Measurements from ENCODE around the gene GLCCI1.

The GLCCI1 gene

DNA sequence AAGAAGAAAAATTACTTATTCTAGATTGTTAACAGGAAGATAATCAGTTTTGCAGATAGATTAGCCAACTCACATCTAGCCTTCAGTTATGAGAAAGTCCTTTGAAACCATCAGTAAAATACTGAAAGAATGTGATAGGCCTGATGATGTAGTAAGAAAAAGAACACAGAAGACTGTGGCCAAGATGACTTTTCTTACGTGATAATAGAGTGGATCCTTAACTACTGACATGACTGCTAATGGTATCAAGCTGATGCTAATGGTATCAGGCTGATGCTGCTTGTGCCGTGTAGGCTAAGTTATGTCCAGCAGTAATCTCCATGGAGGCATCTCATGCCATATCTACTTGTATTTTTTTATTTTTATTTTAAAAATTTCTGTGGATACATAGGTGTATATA, 114.2 kb downstream of the GLCCI1 start:
- H3K4me3 ChIP-seq (replicated peaks; ENCODE audit: insufficient read depth, low read length), result no peak overlapping the region
- no peak overlapping the region for H3K27ac ChIP-seq (replicated peaks)
- no peak for DNase-seq (ENCODE audit: low read depth in 1 of 2, low spot score in 1 of 2)
- TF ChIP-seq GABPA (IDR thresholded peaks at IDR 0.05; ENCODE audit: low read depth) (no peak), SPI1 (IDR thresholded peaks at IDR 0.05; ENCODE audit: borderline replicate concordance, low read depth) (no peak), POLR2AphosphoS5 (IDR thresholded peaks at IDR 0.05; ENCODE audit: low read depth) (no peak)
- TF ChIP-seq, protein P1, sequence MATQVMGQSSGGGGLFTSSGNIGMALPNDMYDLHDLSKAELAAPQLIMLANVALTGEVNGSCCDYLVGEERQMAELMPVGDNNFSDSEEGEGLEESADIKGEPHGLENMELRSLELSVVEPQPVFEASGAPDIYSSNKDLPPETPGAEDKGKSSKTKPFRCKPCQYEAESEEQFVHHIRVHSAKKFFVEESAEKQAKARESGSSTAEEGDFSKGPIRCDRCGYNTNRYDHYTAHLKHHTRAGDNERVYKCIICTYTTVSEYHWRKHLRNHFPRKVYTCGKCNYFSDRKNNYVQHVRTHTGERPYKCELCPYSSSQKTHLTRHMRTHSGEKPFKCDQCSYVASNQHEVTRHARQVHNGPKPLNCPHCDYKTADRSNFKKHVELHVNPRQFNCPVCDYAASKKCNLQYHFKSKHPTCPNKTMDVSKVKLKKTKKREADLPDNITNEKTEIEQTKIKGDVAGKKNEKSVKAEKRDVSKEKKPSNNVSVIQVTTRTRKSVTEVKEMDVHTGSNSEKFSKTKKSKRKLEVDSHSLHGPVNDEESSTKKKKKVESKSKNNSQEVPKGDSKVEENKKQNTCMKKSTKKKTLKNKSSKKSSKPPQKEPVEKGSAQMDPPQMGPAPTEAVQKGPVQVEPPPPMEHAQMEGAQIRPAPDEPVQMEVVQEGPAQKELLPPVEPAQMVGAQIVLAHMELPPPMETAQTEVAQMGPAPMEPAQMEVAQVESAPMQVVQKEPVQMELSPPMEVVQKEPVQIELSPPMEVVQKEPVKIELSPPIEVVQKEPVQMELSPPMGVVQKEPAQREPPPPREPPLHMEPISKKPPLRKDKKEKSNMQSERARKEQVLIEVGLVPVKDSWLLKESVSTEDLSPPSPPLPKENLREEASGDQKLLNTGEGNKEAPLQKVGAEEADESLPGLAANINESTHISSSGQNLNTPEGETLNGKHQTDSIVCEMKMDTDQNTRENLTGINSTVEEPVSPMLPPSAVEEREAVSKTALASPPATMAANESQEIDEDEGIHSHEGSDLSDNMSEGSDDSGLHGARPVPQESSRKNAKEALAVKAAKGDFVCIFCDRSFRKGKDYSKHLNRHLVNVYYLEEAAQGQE (IDR thresholded peaks at IDR 0.05; ENCODE audit: insufficient replicate concordance, low read depth), result no peak
- TF ChIP-seq, protein P2, sequence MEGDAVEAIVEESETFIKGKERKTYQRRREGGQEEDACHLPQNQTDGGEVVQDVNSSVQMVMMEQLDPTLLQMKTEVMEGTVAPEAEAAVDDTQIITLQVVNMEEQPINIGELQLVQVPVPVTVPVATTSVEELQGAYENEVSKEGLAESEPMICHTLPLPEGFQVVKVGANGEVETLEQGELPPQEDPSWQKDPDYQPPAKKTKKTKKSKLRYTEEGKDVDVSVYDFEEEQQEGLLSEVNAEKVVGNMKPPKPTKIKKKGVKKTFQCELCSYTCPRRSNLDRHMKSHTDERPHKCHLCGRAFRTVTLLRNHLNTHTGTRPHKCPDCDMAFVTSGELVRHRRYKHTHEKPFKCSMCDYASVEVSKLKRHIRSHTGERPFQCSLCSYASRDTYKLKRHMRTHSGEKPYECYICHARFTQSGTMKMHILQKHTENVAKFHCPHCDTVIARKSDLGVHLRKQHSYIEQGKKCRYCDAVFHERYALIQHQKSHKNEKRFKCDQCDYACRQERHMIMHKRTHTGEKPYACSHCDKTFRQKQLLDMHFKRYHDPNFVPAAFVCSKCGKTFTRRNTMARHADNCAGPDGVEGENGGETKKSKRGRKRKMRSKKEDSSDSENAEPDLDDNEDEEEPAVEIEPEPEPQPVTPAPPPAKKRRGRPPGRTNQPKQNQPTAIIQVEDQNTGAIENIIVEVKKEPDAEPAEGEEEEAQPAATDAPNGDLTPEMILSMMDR (IDR thresholded peaks at IDR 0.05; ENCODE audit: insufficient read depth, low read length), result no peak
- no peaks in the 10 kb centered on the region for H3K27me3 ChIP-seq (ENCODE audit: insufficient read depth, poor library complexity, severe bottlenecking)

DNA sequence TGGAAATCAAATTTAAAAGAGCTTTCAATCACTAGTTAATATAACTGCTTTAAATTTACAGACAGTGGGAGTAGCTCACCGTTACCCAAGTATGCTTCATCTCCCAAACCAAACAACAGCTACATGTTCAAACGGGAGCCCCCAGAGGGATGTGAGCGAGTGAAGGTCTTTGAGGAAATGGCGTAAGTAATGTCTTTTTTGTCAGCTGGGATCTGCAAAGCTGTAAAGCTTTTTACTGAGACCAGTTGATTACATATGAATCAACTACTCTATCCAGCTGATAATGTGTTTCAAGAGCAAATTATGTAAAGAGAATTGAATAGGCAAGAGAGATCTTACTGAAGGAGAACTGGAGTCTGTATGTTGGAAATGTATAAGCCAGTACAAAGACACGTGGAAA, 116.2 kb downstream of the GLCCI1 start:
- Histone ChIP-seq H3K4me3 (replicated peaks; ENCODE audit: insufficient read depth, low read length) (no peak overlapping the region), H3K27me3 (ENCODE audit: insufficient read depth, poor library complexity, severe bottlenecking) (no peaks in the 10 kb centered on the region), H3K27ac (replicated peaks) (no peak overlapping the region)
- TF ChIP-seq, protein P2 (IDR thresholded peaks at IDR 0.05; ENCODE audit: insufficient read depth, low read length), result no peak
- TF ChIP-seq, protein P1 (IDR thresholded peaks at IDR 0.05; ENCODE audit: insufficient replicate concordance, low read depth), result no peak
- no peak for TF ChIP-seq SPI1 (IDR thresholded peaks at IDR 0.05; ENCODE audit: borderline replicate concordance, low read depth)
- TF ChIP-seq POLR2AphosphoS5 (IDR thresholded peaks at IDR 0.05; ENCODE audit: low read depth), result no peak
- TF ChIP-seq GABPA (IDR thresholded peaks at IDR 0.05; ENCODE audit: low read depth), result no peak
- no peak for DNase-seq (ENCODE audit: low read depth in 1 of 2, low spot score in 1 of 2)

DNA sequence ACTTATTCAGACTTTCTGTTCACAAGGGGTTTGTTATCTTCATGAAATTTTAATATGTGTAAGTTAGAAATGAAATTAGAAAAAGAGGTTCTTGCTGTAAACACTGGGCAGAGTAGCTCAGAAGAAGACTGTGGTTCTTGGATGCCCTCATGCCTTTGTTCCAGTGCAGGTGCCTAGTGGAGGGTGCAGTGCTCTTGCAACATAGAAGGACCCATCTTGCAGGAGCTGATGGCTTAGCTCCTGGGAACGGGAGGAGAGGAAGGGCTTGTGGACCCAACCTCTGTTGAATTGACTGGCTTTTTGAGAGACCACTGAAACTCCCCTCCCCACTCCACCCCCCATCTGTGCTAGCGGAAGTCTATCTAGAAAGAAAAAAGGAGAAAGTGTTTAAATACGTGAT, 116.8 kb downstream of the GLCCI1 start:
- no peaks in the 10 kb centered on the region for H3K27me3 ChIP-seq (ENCODE audit: insufficient read depth, poor library complexity, severe bottlenecking)
- no peak overlapping the region for H3K4me3 ChIP-seq (replicated peaks; ENCODE audit: insufficient read depth, low read length)
- TF ChIP-seq, protein P2 (IDR thresholded peaks at IDR 0.05; ENCODE audit: insufficient read depth, low read length), result no peak
- TF ChIP-seq, protein P1 (IDR thresholded peaks at IDR 0.05; ENCODE audit: insufficient replicate concordance, low read depth), result no peak
- no peak for TF ChIP-seq POLR2AphosphoS5 (IDR thresholded peaks at IDR 0.05; ENCODE audit: low read depth)
- no peak for TF ChIP-seq GABPA (IDR thresholded peaks at IDR 0.05; ENCODE audit: low read depth)
- DNase-seq (ENCODE audit: low read depth in 1 of 2, low spot score in 1 of 2), result no peak
- H3K27ac ChIP-seq (replicated peaks), result no peak overlapping the region
